SW480 (cell line): Measurements from ENCODE around the gene UBALD2.
"Not testable (repeated sequence)": the region's sequence is repeated elsewhere in the genome, so short reads cannot be mapped to it uniquely, and the experiment has no call there.

Source experiments
- DNase-seq: peaks from one replicate; pipeline ENCODE4 v3.0.0-alpha.2; 2016; ENCODE audit warnings: low spot score

Gene UBALD2

GRCh38 chr17:76265624-76266243, 586 bp downstream of the UBALD2 start:
- peak; percentile 54 for DNase-seq

GRCh38 chr17:76266244-76266938, 1.2 kb downstream of the UBALD2 start:
- no peak for DNase-seq

GRCh38 chr17:76267051-76267576, 2.0 kb downstream of the UBALD2 start:
- DNase-seq, result no peak

- not testable (repeated sequence) for DNase-seq
These were observed 2.4 kb downstream of the UBALD2 start for GRCh38 chr17:76267581-76268001.

- no peak for DNase-seq
These were observed 3.0 kb downstream of the UBALD2 start for GRCh38 chr17:76268015-76268749.

GRCh38 chr17:76268991-76269981, 4.1 kb downstream of the UBALD2 start:
- no peak for DNase-seq

- no peak for DNase-seq
These were observed 5.0 kb downstream of the UBALD2 start for GRCh38 chr17:76270127-76270592.

- no peak for DNase-seq
These were observed 5.9 kb downstream of the UBALD2 start for GRCh38 chr17:76270770-76271668.

- no peak for DNase-seq
These were observed 6.8 kb downstream of the UBALD2 start for GRCh38 chr17:76271669-76272540.

- no peak for DNase-seq
These were observed 7.6 kb downstream of the UBALD2 start for GRCh38 chr17:76272541-76273444.

- DNase-seq, result no peak
These were observed 8.4 kb downstream of the UBALD2 start for GRCh38 chr17:76273445-76274111.

GRCh38 chr17:76274112-76274956, 9.2 kb downstream of the UBALD2 start:
- no peak for DNase-seq

GRCh38 chr17:76275382-76276068, 10.4 kb downstream of the UBALD2 start:
- no peak for DNase-seq

GRCh38 chr17:76276069-76276431, 10.9 kb downstream of the UBALD2 start:
- DNase-seq, result no peak

GRCh38 chr17:76276461-76277299, 11.5 kb downstream of the UBALD2 start:
- DNase-seq, result no peak
